ENCODE measurements around the gene UBTF.

UBTF gene

GRCh38 chr17:44212507-44213402, 6.7 kb downstream of the UBTF start:
- no peak for DNase-seq

- DNase-seq = no peak
These were observed 7.9 kb downstream of the UBTF start for GRCh38 chr17:44211281-44212265.

- peak; percentile 51 for DNase-seq
These were observed 8.9 kb downstream of the UBTF start for GRCh38 chr17:44210342-44211192.

GRCh38 chr17:44209786-44210341, 9.6 kb downstream of the UBTF start:
- no peak for DNase-seq

- DNase-seq = no peak
These were observed 11.7 kb downstream of the UBTF start for GRCh38 chr17:44207743-44208142.

GRCh38 chr17:44207319-44207718, 12.2 kb downstream of the UBTF start:
- DNase-seq = no peak

- no peak for DNase-seq
These were observed 12.7 kb downstream of the UBTF start for GRCh38 chr17:44206825-44207155.

GRCh38 chr17:44205962-44206824, 13.3 kb downstream of the UBTF start:
- DNase-seq = no peak

GRCh38 chr17:44204441-44204882, 15.0 kb downstream of the UBTF start:
- DNase-seq = no peak

- peak; percentile 15 for DNase-seq
These were observed 15.6 kb downstream of the UBTF start for GRCh38 chr17:44203731-44204440.

- no peak for DNase-seq
These were observed 16.7 kb downstream of the UBTF start for GRCh38 chr17:44202756-44203155.

GRCh38 chr17:44200478-44201155, 18.9 kb downstream of the UBTF start:
- DNase-seq = peak; percentile 65

GRCh38 chr17:44199553-44200477, 19.7 kb downstream of the UBTF start, which contains the start of gene ATXN7L3:
ATXN7L3 (minus strand) TSS chr17:44199884; CDS start chr17:44198070, 1,814 bp downstream.
- DNase-seq = peak; percentile 96

- DNase-seq = no peak
These were observed 20.5 kb downstream of the UBTF start for GRCh38 chr17:44198721-44199552.

- no peak for DNase-seq
These were observed 21.3 kb downstream of the UBTF start for GRCh38 chr17:44197980-44198720.

GRCh38 chr17:44197107-44197506, 22.4 kb downstream of the UBTF start:
- DNase-seq = no peak

Measured in NCI-H1092 (cell line).